HepG2 (cell line): ENCODE measurements around the gene PIAS3. TPM values are rescaled to one million over a fixed set of nuclear protein-coding genes. Genes with fewer than 3 reads are reported as not detected.

Source experiments
- ATAC-seq: fragments of 200-7000 bp; cut with Tn5 transposase; 3 replicates; pipeline ENCODE4 v1.9.1; 2020; ENCODE audit warnings: mild to moderate bottlenecking, moderate library complexity
- BruUV-seq: library from RNA; stranded (reverse); fragments of 400-500 nt; replicated peaks from 2 replicates; lab custom pipeline; 2021; lab: Mats Ljungman, UMichigan
- CTCF ChIA-PET: fragments of 300-600 bp; formaldehyde crosslinking; extraction: SDS; loops from one replicate; lab custom pipeline; 2021; ENCODE audit warnings: low total read pairs, inconsistent platforms, low intra/inter-chr PET ratio; lab: Yijun Ruan, JAX
- POLR2A ChIA-PET: fragments of 350-600 bp; sonication (Branson Sonifier 250); formaldehyde crosslinking; loops from one replicate; lab custom pipeline; 2020; ENCODE audit warnings: antibody characterized with exemption, inconsistent platforms; lab: Yijun Ruan, JAX
- DNase-seq: peaks from one replicate; pipeline ENCODE4 v3.0.0-alpha.2; 2015; ENCODE audit warnings: low spot score
- FAIRE-seq: peaks from 3 replicates; lab custom pipeline; 2011; peaks lifted over from hg19 to GRCh38; lab: Jason Lieb, UNC
- H2AFZ ChIP-seq: one replicate; pipeline ENCODE4 v1.6.1; 2011; ENCODE audit warnings: low read length, inconsistent platforms
- H3K27ac ChIP-seq: fragments of 300-600 bp; 3 replicates; pipeline ENCODE4 v1.8.0; 2011; ENCODE audit warnings: mixed run types, mild to moderate bottlenecking, mixed read lengths, low read length, inconsistent platforms; ENCODE audit not compliant: insufficient read depth; ENCODE audit errors: extremely low read length
- H3K27me3 ChIP-seq, 2 experiments: fragments of 200-600 bp in 1 of 2; 2 replicates in 1 of 2; 3 replicates in 1 of 2; pipeline versions ENCODE4 v1.6.0 to v1.8.0; 2011; ENCODE audit warnings: low read length in 2 of 2, mild to moderate bottlenecking in 2 of 2, moderate library complexity in 2 of 2, inconsistent platforms in 1 of 2; ENCODE audit not compliant: insufficient read depth in 2 of 2, control insufficient read depth in 1 of 2
- H3K36me3 ChIP-seq, 2 experiments: fragments of 200-600 bp in 1 of 2; replicated peaks in 1 of 2; 2 replicates in 1 of 2; 3 replicates in 1 of 2; pipeline versions ENCODE4 v1.5.1 to v1.8.0; 2011; ENCODE audit warnings: low read length in 2 of 2, inconsistent platforms in 1 of 2; ENCODE audit not compliant: insufficient read depth in 2 of 2, control insufficient read depth in 1 of 2
- H3K4me1 ChIP-seq: 2 replicates; pipeline ENCODE4 v1.5.1; 2012; ENCODE audit warnings: low read length, inconsistent platforms; ENCODE audit not compliant: insufficient read depth
- H3K4me2 ChIP-seq: 2 replicates; pipeline ENCODE4 v1.6.0; 2011; ENCODE audit warnings: low read depth, low read length, inconsistent platforms
- H3K4me3 ChIP-seq, 3 experiments: fragments of 200-600 bp in 1 of 3; sonication (generic), shearing (Covaris generic) in 1 of 3; replicated peaks in 1 of 3; 2 replicates each; pipeline ENCODE4 v1.5.1; 2011 to 2016; ENCODE audit warnings: low read length in 3 of 3, inconsistent platforms in 2 of 3, low read depth in 2 of 3, mild to moderate bottlenecking in 2 of 3, control low read depth in 1 of 3, mixed read lengths in 1 of 3; ENCODE audit not compliant: insufficient read depth in 1 of 3
- H3K79me2 ChIP-seq: one replicate; pipeline ENCODE4 v1.6.1; 2011; ENCODE audit warnings: low read length, inconsistent platforms; ENCODE audit not compliant: insufficient read depth
- H3K9ac ChIP-seq: 2 replicates; pipeline ENCODE4 v1.6.0; 2011; ENCODE audit warnings: mild to moderate bottlenecking, low read depth, low read length, inconsistent platforms; ENCODE audit not compliant: insufficient read depth
- H3K9me3 ChIP-seq: 2 replicates; pipeline ENCODE4 v1.5.1; 2012; ENCODE audit warnings: mild to moderate bottlenecking, low read length
- H4K20me1 ChIP-seq: 2 replicates; pipeline ENCODE4 v1.6.0; 2011; ENCODE audit warnings: inconsistent platforms, mild to moderate bottlenecking, low read length, moderate library complexity; ENCODE audit not compliant: insufficient read depth
- BCLAF1 ChIP-seq: fragments of 450-650 bp; IDR thresholded peaks from 2 replicates; pipeline ENCODE4 v1.6.1; 2017; ENCODE audit warnings: mild to moderate bottlenecking
- BRCA1 ChIP-seq: sonication (generic); formaldehyde crosslinking; IDR thresholded peaks from 2 replicates; pipeline ENCODE4 v1.4.0; 2020; ENCODE audit warnings: missing genetic modification reagents
- CENPBD1 ChIP-seq: sonication (generic); formaldehyde crosslinking; IDR thresholded peaks from 2 replicates; pipeline ENCODE4 v1.8.0; 2022; ENCODE audit warnings: missing genetic modification reagents, low read depth, mild to moderate bottlenecking, borderline replicate concordance
- FOXA1 ChIP-seq, 2 experiments: fragments of 450-650 bp in 1 of 2; sonication (generic) in 1 of 2; formaldehyde crosslinking in 1 of 2; IDR thresholded peaks; 2 replicates each; pipeline versions ENCODE4 v1.4.0 to v1.6.1; 2016 to 2020; ENCODE audit warnings: missing genetic modification reagents in 1 of 2
- GTF2F1 ChIP-seq: fragments of 150-350 bp; IDR thresholded peaks from 2 replicates; pipeline ENCODE4 v1.6.1; 2014; ENCODE audit warnings: low read length
- MAFK ChIP-seq, 2 experiments: IDR thresholded peaks in 1 of 2; conservative IDR thresholded peaks in 1 of 2; 2 replicates each; pipeline ENCODE4 v1.6.1; 2011; ENCODE audit warnings: improper control_type of control experiment in 2 of 2, low read length in 2 of 2
- MIER2 ChIP-seq: IDR thresholded peaks from 2 replicates; pipeline ENCODE4 v1.6.1; 2016; ENCODE audit warnings: missing biosample characterization, missing genetic modification reagents
- NFYB ChIP-seq: sonication (generic); formaldehyde crosslinking; IDR thresholded peaks from 2 replicates; pipeline ENCODE4 v1.4.0; 2020; ENCODE audit warnings: missing genetic modification reagents
- ONECUT2 ChIP-seq: sonication (generic); formaldehyde crosslinking; IDR thresholded peaks from 2 replicates; pipeline ENCODE4 v1.4.0; 2020; ENCODE audit warnings: missing genetic modification reagents
- TEF ChIP-seq: sonication (generic); formaldehyde crosslinking; IDR thresholded peaks from 2 replicates; pipeline ENCODE4 v1.5.0; 2020; ENCODE audit warnings: missing genetic modification reagents
- ZBTB39 ChIP-seq: sonication (generic); formaldehyde crosslinking; IDR thresholded peaks from 2 replicates; pipeline ENCODE4 v1.5.0; 2020; ENCODE audit warnings: missing genetic modification reagents
- ZFP36 ChIP-seq: fragments of 150-350 bp; IDR thresholded peaks from 2 replicates; pipeline ENCODE4 v1.6.1; 2018; ENCODE audit warnings: borderline replicate concordance, low read length, low read depth; ENCODE audit not compliant: partially characterized antibody
- ZFP41 ChIP-seq: sonication (generic); formaldehyde crosslinking; IDR thresholded peaks from 2 replicates; pipeline ENCODE4 v1.4.0; 2020; ENCODE audit warnings: mild to moderate bottlenecking, missing genetic modification reagents, borderline replicate concordance
- ZNF354B ChIP-seq: sonication (generic); formaldehyde crosslinking; IDR thresholded peaks from 2 replicates; pipeline ENCODE4 v1.8.0; 2022; ENCODE audit warnings: mild to moderate bottlenecking, missing genetic modification reagents
- ZNF382 ChIP-seq: sonication (generic); formaldehyde crosslinking; IDR thresholded peaks from 2 replicates; pipeline ENCODE4 v1.5.0; 2020; ENCODE audit warnings: missing genetic modification reagents, mild to moderate bottlenecking, borderline replicate concordance
- ZSCAN21 ChIP-seq: sonication (generic); formaldehyde crosslinking; IDR thresholded peaks from 2 replicates; pipeline ENCODE4 v1.8.0; 2022; ENCODE audit warnings: mild to moderate bottlenecking, missing genetic modification reagents, moderate library complexity, borderline replicate concordance
- WGBS: methylation state at CpG from one replicate; pipeline ENCODE4 v1.1.6; 2017; ENCODE audit warnings: low lambda C conversion rate; 5-methylcytosine and 5-hydroxymethylcytosine counted together
- in situ Hi-C: cut with HindIII; loops from 2 replicates; pipeline ENCODE4 v1.10.0; 2017; ENCODE audit warnings: low pct_unique_long_range_greater_than_20kb; ENCODE audit not compliant: extremely low pct_ligation_motif_present
- intact Hi-C: fragments of 100-400 bp; cut with micrococcal nuclease; formaldehyde crosslinking; loops from one replicate; pipeline ENCODE4 v1.10.0; 2022; ENCODE audit not compliant: unreplicated experiment
- polyA plus RNA-seq, 8 experiments: library from polyadenylated mRNA; depleted of rRNA in 3 of 8; stranded (reverse) in 7 of 8; unstranded in 1 of 8; fragments of >200 nt; fragmentation: Illumina TruSeq in 4 of 8; extraction: Trizol in 4 of 8; gene quantifications; 2 replicates each; pipeline versions ENCODE4 v1.2.1 to v1.2.3, GENCODE V29; 2011 to 2016; ENCODE audit warnings: low read depth in 4 of 8, missing spikeins in 1 of 8, mixed read lengths in 1 of 8; ENCODE audit not compliant: insufficient read depth in 1 of 8
- total RNA-seq, 5 experiments: library from RNA; depleted of rRNA; stranded (reverse); fragments of >200 nt; fragmentation: Illumina TruSeq; extraction: Trizol; gene quantifications; 2 replicates each; pipeline ENCODE4 v1.2.3, GENCODE V29; 2016; ENCODE audit warnings: low read depth in 1 of 5

The PIAS3 gene
- total and polyA plus RNA-seq, 2 of the 13 experiments (the other 11 are each of a cell fraction or from before 2014, with no cell fraction given) = 3.7 to 8.0 TPM

- peak within 1 kb of the TSS; percentile 58 for H3K4me2 ChIP-seq
- peak within 1 kb of the TSS; percentile 93 for H3K27ac ChIP-seq
- WGBS = 10% methylated on average over 15 of the region's 89 CpGs
- H3K4me1 ChIP-seq = peaks cover 14% of the 10 kb centered on the region
- ATAC-seq (peak; percentile 96), DNase-seq (peak; percentile 84), FAIRE-seq (no peak)
- H3K79me2 ChIP-seq = peaks cover 19% of the 10 kb centered on the region
- no peaks in the 10 kb centered on the region for H4K20me1 ChIP-seq
- TSS peak; percentile 68 for BruUV-seq
- in situ Hi-C loops = loop anchor here (10.0 kb wide), 1 partner anchor 59 kb away; no protein-coding TSS in a partner anchor
- intact Hi-C loops = loop anchor here (10.0 kb wide), 1 partner anchor 89 kb away; no protein-coding TSS in a partner anchor
- H3K9me3 ChIP-seq = no peaks in the 10 kb centered on the region
- no peaks in the 10 kb centered on the region; a peak in 1 of 5 replicates for H3K27me3 ChIP-seq
- peak within 1 kb of the TSS; percentile 58 to 88 (median 73) for H3K4me3 ChIP-seq
- POLR2A ChIA-PET = interaction anchor here (0.6 to 2.1 kb wide), 17 partner anchors 11 to 117 kb away, joined by 3 to 30 read pairs (median 4); partner anchors contain the start of genes NUDT17, PDZK1, PEX11B and PIAS3
- H3K36me3 ChIP-seq = peaks cover 8 to 24% of the 10 kb centered on the region in 2 experiments
- peak within 1 kb of the TSS; percentile 93 for H3K9ac ChIP-seq
- CTCF ChIA-PET = no interaction called here
- H2AFZ ChIP-seq = peak within 1 kb of the TSS; percentile 12
- TF ChIP-seq FOXA1 (IDR thresholded peaks at IDR 0.05) (no peak), FOXA1 (CRISPR knock-in tag; IDR thresholded peaks at IDR 0.05) (no peak), ZNF354B (no peak), GTF2F1 (no peak), ZBTB39 (no peak), CENPBD1 (CRISPR knock-in tag) (no peak), ZSCAN21 (CRISPR knock-in tag) (peak; percentile 90), BCLAF1 (no peak), ONECUT2 (0 out of 2 replicates have a peak, but pooled peaks have one; percentile 16), ZNF382 (CRISPR knock-in tag) (no peak), BRCA1 (CRISPR knock-in tag) (0 out of 2 replicates have a peak, but pooled peaks have one; percentile 37), ZFP36 (no peak), NFYB (CRISPR knock-in tag) (peak; percentile 52), MIER2 (CRISPR knock-in tag) (peak; percentile 52; the same call in 1 of the 2 replicates), MAFK (conservative IDR thresholded peaks at IDR 0.05 in 1 of 2, IDR thresholded peaks at IDR 0.05 in 1 of 2; ENCODE audit: low read length in 2 of 2) (no peak), ZFP41 (CRISPR knock-in tag) (no peak), TEF (CRISPR knock-in tag) (no peak)
Observed at GRCh38 chr1:145823565-145824498, 35.0 kb downstream of the PIAS3 start, which contains the start of the genes POLR3C and RNF115. TSS of gene POLR3C (plus strand) at chr1:145824200. CDS start at chr1:145825777, 1,577 bp downstream. TSS of gene RNF115 (minus strand) at chr1:145824095. CDS start at chr1:145823873, 222 bp downstream.
